ENCODE data around the gene HKDC1.
"Not testable (repeated sequence)": the region's sequence is repeated elsewhere in the genome, so short reads cannot be mapped to it uniquely, and the experiment has no call there.

The HKDC1 gene

GRCh38 chr10:69241575-69241974 is 21.4 kb downstream of the HKDC1 start:
- no peak for DNase-seq (ENCODE audit: low read depth in 2 of 2)

GRCh38 chr10:69242040-69242851 is 22.1 kb downstream of the HKDC1 start:
- no peak for DNase-seq (ENCODE audit: low read depth in 2 of 2)

DNA sequence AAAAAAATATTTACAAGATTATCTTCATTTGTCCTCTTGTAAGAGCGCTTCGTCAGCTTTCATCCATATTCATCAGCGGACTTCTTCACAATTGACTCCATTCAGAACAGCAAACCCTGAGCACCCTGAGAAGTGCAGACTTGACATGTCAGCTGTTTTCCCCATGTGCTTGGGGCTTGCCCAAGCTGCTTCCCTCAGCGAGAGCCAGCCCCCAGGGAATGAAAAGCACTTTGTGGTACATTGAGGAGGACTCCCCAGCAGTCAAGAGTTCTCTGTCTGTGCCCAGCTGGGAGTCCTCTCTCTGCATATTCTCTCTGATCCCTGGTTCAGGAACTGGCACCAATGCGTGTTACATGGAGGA is 22.7 kb downstream of the HKDC1 start:
- DNase-seq (ENCODE audit: low read depth in 2 of 2), result no peak

DNA sequence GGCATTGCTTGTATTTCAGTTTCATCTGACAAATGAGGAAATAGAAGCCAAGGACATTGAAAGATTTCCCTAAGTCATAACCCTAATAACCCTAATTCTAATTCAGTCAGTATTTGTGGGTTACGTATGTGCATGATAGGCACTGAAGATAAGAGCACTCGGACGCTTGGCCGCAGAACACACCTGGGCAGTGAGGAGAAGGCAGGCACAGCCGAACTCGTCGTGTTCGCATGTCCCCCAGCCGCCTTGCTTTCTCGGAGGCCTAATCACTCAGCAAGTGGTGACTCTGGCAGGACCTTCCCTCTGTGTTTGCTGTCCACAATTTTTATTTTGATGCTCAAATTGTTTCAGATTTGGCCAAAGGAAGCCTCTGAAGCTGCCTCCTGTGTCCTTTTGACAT is 23.7 kb downstream of the HKDC1 start:
- DNase-seq (ENCODE audit: low read depth in 2 of 2), result no peak

DNA sequence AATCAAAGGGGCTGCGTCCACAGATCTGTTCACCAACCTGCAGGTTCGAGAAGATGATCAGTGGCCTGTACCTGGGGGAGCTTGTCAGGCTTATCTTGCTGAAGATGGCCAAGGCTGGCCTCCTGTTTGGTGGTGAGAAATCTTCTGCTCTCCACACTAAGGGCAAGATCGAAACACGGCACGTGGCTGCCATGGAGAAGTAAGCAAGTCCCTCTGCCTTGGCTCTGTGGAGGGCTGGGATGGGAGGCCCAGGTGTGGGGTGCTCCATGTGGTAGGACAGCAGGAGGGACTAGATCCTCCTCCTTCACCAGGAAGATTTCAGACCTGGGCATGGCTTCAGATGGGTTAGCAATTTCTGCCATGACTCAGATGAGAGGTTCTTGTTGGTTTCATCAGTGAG is 25.9 kb downstream of the HKDC1 start:
- no peak for DNase-seq (ENCODE audit: low read depth in 2 of 2)

DNA sequence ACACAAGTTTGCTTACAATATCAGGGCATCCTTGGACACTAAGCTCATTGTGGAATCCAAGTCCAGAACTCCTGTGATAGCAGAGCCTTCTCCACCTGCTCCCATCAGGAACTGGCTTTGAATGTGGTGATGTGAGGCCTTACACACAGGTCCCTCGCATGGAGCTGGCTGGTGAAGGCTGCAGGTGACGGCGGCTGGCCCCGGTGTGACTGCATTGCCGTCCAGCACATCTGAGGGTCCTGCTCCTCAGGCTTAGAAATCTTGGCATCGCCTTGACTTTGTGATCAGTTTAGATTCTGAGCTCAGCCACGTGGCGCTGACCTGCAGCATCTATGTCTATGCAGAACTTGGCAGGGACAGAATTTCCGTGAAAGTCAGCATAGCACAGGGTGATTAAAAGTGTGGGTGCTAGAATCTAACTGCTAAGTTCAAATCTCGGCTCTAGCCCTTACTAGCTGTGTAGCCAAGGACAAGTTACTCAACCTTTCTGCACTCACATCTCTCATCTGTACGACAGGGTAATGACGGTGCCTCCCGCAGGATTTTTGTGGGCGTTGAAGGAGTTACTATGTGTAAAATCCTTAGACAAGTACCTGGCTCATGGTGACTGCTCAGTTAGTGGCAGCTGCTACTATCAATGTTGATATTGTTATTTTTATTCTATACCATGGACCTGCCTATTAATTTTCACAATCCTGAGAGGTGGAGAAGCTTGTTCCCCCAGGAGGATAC is 26.6 kb downstream of the HKDC1 start:
- no peak for DNase-seq (ENCODE audit: low read depth in 2 of 2)

DNA sequence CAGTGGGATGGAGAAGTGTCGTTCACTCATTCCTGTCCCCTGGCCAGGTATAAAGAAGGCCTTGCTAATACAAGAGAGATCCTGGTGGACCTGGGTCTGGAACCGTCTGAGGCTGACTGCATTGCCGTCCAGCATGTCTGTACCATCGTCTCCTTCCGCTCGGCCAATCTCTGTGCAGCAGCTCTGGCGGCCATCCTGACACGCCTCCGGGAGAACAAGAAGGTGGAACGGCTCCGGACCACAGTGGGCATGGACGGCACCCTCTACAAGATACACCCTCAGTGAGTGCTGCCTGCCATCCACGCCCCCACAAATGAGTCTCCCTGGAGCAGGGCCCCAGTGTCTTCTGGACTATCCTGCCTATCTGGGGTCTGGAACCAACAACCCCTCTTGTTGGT is 27.2 kb downstream of the HKDC1 start:
- DNase-seq (ENCODE audit: low read depth in 2 of 2), result no peak

GRCh38 chr10:69248117-69248730 is 28.1 kb downstream of the HKDC1 start:
- DNase-seq (ENCODE audit: low read depth in 2 of 2), result no peak

DNA sequence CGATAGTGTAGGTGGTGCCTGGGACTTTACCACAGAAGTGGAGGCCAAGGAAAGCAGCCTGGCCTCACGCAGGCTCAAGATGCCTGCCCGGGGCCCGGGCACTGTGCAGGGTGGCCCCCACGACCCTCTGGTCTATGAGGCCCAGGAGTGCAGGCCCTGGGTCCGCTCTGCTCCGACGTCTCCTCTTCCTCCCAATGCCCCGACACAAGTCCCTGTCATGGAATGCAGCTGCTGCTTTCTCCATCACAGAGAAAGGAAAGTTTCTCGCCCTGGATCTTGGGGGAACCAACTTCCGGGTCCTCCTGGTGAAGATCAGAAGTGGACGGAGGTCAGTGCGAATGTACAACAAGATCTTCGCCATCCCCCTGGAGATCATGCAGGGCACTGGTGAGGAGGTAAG is 29.9 kb downstream of the HKDC1 start:
- DNase-seq (ENCODE audit: low read depth in 2 of 2), result no peak

DNA sequence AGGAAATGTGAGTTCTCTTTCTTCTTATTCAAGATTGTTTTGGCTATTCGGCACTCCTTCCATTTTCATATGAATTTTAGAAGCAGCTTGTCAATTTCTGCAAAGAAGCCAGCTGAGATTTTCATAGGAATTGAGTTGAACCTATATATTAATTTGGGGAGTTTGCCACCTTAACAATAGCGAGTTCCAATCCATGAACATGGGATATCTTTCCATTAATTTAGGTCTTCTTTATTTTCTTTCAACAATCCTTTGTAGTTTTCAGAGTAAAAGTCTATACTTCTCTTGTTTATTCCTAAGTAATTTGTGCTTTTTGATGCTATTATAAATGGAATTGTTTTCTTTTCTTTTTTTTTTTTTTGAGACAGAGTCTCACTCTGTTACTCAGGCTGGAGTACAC is 31.3 kb downstream of the HKDC1 start:
- not testable (repeated sequence) for DNase-seq (ENCODE audit: low read depth in 2 of 2)

DNA sequence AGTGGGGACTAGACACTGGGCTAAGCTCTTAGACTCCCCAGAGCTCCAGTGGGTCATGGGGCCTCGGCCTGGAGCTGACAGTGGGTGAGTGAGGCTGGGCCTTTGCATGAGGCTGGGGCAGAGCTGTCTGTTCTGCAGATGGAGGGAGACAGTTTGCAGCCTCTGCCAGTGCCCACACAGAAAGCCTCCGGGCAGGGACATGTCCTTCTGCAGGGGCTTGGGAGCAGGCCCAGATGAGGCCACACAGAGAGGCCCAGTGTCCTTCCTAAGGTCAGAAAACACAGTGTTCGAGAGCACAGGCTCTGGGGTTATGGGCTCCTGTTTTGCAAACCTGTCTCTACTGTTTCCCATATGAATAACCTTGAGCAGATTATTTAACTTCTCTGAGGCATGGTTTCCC is 33.0 kb downstream of the HKDC1 start:
- no peak for DNase-seq (ENCODE audit: low read depth in 2 of 2)

GRCh38 chr10:69254877-69255276 is 34.7 kb downstream of the HKDC1 start:
- DNase-seq (ENCODE audit: low read depth in 2 of 2), result no peak

GRCh38 chr10:69259547-69260243 is 39.6 kb downstream of the HKDC1 start:
- no peak for DNase-seq (ENCODE audit: low read depth in 2 of 2)

- no peak for DNase-seq (ENCODE audit: low read depth in 2 of 2)
Measured at GRCh38 chr10:69261184-69261583, 41.1 kb downstream of the HKDC1 start.

DNA sequence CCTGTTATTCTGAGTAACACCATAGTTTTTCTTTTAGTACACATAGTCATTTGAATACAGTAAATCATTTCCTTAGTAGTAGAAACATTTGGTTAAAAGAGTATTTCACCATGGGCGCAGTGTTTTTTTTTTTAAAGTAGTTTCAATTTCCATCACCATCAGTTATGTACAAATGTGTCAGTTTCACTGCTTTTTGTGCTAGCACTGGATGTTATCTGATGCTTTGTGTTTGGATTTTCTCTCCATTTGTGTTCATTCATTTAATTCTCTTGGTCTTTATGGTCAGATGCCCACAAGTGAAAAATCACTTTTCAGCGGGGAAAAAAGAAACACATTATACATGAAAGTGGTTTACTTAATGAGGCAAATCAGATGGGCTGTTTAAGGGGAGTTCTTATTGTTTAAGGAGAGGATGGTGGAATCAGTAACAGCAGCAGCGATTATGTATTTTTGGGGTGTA is 42.2 kb downstream of the HKDC1 start:
- no peak for DNase-seq (ENCODE audit: low read depth in 2 of 2)

DNA sequence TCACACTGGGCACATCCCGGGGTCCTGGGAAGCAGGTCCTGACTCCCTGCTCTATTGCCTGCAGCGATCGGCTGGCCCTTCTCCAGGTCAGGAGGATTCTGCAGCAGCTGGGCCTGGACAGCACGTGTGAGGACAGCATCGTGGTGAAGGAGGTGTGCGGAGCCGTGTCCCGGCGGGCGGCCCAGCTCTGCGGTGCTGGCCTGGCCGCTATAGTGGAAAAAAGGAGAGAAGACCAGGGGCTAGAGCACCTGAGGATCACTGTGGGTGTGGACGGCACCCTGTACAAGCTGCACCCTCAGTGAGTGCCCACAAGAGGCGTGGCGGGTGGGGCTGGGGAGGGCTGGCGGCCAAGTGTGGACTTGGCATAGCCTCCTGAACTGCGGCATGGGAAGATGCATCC is 45.4 kb downstream of the HKDC1 start:
- DNase-seq (ENCODE audit: low read depth in 2 of 2), result no peak

DNA sequence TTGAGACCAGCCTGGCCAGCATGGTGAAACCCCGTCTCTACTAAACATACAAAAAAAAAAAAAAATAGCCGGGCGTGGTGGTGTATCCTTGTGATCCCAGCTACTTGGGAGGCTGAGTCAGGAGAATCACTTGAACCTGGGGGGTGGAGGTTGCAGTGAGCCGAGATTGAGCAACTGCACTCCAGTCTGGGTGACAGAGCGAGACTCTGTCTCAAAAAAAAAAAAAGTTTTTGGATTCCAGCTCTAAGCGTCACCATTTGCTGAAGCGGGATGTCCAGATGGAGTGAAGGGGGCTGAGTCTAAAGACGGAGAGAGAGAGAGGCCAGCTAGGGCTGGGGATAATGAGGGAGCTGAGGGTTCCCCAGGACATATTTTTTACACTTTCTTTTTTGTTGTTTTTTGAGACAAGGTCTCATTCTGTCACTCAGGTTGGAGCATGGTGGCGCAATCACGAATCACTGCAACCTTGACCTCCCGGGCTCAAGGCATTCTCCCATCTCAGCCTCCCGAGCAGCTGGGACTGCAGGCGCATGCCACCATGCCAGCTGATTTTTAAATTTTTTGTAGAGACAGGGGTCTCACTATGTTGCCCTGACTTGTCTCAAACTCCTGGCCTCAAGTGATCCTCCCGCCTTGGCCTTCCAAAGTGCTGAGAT is 48.8 kb downstream of the HKDC1 start:
- DNase-seq (ENCODE audit: low read depth in 2 of 2), result no peak

DNA sequence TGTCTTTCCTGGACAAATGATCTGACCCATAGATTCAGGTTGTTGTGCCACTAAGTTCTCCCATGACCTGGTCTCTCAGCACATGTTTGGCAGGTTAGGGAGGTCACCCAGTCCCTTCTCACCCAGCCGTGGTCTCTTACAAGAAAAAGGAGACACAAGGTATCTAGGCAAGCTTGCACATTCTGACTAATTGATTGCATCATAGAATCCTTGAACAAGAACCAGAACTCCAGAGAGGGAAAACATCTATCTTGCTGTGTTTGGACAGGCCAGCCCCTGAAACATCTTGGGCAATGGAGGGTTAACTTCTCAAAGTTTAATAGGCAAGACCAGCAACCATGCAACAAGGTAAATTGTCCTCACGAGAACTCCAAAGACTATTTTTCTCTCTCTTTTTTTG is 49.6 kb downstream of the HKDC1 start:
- DNase-seq (ENCODE audit: low read depth in 2 of 2), result no peak

GRCh38 chr10:69270990-69271389 is 50.9 kb downstream of the HKDC1 start:
- no peak for DNase-seq (ENCODE audit: low read depth in 2 of 2)

- DNase-seq (ENCODE audit: low read depth in 2 of 2), result no peak
Measured at GRCh38 chr10:69272624-69273023, 52.5 kb downstream of the HKDC1 start.

GRCh38 chr10:69275444-69275843 is 55.3 kb downstream of the HKDC1 start:
- no peak for DNase-seq (ENCODE audit: low read depth in 2 of 2)

- no peak for DNase-seq (ENCODE audit: low read depth in 2 of 2)
Measured at GRCh38 chr10:69276503-69276902, 56.4 kb downstream of the HKDC1 start.

Measured in stimulated activated CD8-positive, alpha-beta memory T cell treated with anti-CD3 and anti-CD28 coated beads, Interleukin-2, amount 100 ng/mL, for 48 hours (primary cell).